RWPE2 (cell line): Measurements from ENCODE around the gene MEGF8.
A peak's percentile ranks its signal among the peaks of the same experiment; 100 is the strongest.

Source experiments
- ATAC-seq: fragments of 200-7000 bp; cut with Tn5 transposase; 3 replicates; pipeline ENCODE4 v1.9.1; 2021; ENCODE audit warnings: low read depth
- DNase-seq: peaks from one replicate; pipeline ENCODE4 v3.0.0-alpha.2; 2020; ENCODE audit warnings: low spot score
- H3K27ac ChIP-seq: fragments of 450-650 bp; 2 replicates; pipeline ENCODE4 v1.5.1; 2017; ENCODE audit warnings: mild to moderate bottlenecking; ENCODE audit not compliant: poor library complexity, severe bottlenecking
- H3K27me3 ChIP-seq: fragments of 250-450 bp; sonication (Bioruptor Pico); 2 replicates; pipeline ENCODE4 v1.5.1; 2021; ENCODE audit warnings: mild to moderate bottlenecking, moderate library complexity; ENCODE audit not compliant: insufficient read depth, poor library complexity, severe bottlenecking
- H3K36me3 ChIP-seq: fragments of 250-450 bp; sonication (Bioruptor Pico); 2 replicates; pipeline ENCODE4 v1.5.1; 2020; ENCODE audit warnings: low read depth, mild to moderate bottlenecking, moderate library complexity
- H3K4me1 ChIP-seq: fragments of 250-450 bp; sonication (Bioruptor Pico); 2 replicates; pipeline ENCODE4 v1.5.1; 2021; ENCODE audit warnings: mild to moderate bottlenecking, moderate library complexity; ENCODE audit not compliant: insufficient read depth, poor library complexity, severe bottlenecking
- H3K4me3 ChIP-seq: fragments of 250-450 bp; sonication (Bioruptor Pico); 2 replicates; pipeline ENCODE4 v1.5.1; 2021; ENCODE audit warnings: mild to moderate bottlenecking, moderate library complexity; ENCODE audit not compliant: severe bottlenecking
- H3K9me3 ChIP-seq: fragments of 250-450 bp; sonication (Bioruptor Pico); 2 replicates; pipeline ENCODE4 v1.5.1; 2021; ENCODE audit warnings: mild to moderate bottlenecking, moderate library complexity; ENCODE audit not compliant: severe bottlenecking
- TF ChIP-seq, protein P1 (sequence below): fragments of 450-650 bp; IDR thresholded peaks from one replicate; pipeline ENCODE4 v1.5.1; 2017; ENCODE audit warnings: mild to moderate bottlenecking, moderate library complexity; ENCODE audit not compliant: poor library complexity, severe bottlenecking

MEGF8 gene

DNA sequence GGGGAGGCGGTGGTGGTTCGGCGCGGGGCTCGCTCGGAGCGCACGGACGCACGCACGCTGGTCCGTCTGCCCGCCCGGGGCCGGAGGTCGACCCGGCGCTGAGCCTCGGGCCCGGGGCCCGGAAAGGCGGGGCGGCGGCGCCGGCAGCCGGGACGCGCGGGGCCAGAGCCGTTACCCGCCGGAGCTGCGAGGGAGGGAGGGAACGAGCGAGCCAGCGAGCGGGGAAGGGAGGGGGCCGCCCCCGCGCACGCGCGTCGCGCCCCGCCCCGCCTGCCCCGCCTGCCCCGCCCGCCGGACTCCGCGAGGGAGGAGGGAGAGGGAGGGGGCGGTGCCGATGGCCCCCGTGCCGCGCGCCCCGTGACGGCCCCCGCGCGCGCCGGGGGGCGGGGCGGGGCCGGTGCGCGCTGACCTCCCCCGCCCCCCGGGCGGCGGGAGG lies 41.4 kb upstream of the MEGF8 start:
- TF ChIP-seq, protein P1, sequence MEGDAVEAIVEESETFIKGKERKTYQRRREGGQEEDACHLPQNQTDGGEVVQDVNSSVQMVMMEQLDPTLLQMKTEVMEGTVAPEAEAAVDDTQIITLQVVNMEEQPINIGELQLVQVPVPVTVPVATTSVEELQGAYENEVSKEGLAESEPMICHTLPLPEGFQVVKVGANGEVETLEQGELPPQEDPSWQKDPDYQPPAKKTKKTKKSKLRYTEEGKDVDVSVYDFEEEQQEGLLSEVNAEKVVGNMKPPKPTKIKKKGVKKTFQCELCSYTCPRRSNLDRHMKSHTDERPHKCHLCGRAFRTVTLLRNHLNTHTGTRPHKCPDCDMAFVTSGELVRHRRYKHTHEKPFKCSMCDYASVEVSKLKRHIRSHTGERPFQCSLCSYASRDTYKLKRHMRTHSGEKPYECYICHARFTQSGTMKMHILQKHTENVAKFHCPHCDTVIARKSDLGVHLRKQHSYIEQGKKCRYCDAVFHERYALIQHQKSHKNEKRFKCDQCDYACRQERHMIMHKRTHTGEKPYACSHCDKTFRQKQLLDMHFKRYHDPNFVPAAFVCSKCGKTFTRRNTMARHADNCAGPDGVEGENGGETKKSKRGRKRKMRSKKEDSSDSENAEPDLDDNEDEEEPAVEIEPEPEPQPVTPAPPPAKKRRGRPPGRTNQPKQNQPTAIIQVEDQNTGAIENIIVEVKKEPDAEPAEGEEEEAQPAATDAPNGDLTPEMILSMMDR = no peak
- Histone ChIP-seq H3K9me3 (no peaks in the 10 kb centered on the region), H3K36me3 (peaks cover 22% of the 10 kb centered on the region), H3K27ac (peak overlapping the region; percentile 97), H3K4me3 (peak overlapping the region; percentile 91), H3K4me1 (peaks cover 21% of the 10 kb centered on the region), H3K27me3 (no peaks in the 10 kb centered on the region)
- no peak for ATAC-seq
- DNase-seq = no peak

DNA sequence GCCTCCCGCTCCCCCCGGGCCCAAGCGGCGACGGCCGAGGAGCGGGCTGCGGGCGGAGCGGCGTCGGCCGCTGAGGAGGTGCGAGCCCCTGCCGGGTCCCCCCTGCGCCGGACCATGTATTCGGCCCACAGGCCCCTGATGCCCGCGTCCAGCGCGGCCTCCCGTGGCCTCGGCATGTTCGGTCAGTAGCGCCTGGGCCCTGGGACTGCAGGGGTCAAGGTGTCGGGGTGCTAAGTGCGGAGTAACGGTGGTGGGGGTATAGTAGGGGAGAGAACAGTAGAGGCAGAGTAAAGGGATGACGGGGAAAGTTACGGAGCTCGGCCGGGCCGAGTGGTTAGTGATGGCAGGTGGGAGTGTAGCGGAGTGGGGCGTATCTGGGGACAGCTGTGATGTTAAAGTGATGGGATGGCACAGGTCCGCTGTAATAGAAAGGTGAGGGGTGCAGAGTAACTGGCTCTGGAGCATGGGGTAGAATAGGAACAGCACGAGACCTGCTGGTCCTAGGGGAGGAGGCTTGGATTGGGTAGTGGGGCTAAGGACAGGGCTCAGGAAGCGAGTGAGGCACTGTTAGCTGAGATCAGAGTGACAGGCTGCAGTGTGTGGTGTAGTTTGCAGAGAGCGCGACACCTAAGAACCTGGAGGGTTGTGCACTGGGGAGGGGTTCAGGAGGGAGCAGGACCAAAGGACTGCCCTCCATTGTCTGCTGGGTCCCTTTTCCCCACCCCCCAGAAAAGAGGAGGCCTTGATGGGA lies 40.7 kb upstream of the MEGF8 start:
- Histone ChIP-seq H3K27ac (peak overlapping the region; percentile 97), H3K4me1 (peaks cover 17% of the 10 kb centered on the region), H3K36me3 (peaks cover 29% of the 10 kb centered on the region), H3K27me3 (no peaks in the 10 kb centered on the region), H3K4me3 (peak overlapping the region; percentile 91), H3K9me3 (no peaks in the 10 kb centered on the region)
- no peak for ATAC-seq
- no peak for DNase-seq
- TF ChIP-seq, protein P1 = no peak

DNA sequence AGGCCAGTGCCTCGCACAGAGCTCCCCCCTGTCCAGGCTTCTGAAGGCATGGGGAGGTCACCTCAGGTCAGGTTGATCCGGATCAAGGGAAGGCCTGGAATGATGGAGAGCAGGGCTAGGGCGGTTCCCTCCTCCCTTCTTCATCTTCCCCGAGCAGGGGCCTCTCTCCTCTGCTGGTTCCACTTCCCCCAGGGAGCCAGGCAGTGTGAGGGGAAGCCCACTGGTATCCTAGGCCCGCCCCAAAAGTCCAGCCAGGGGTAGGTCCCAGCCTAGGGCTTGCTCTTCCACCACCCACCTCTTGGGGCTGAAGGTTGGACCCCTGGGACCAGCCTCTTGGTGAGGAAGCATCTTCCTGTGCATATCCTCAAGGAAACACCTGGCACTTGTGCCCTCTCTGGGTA lies 39.9 kb upstream of the MEGF8 start:
- Histone ChIP-seq H3K27ac (peak overlapping the region; percentile 97), H3K27me3 (no peaks in the 10 kb centered on the region), H3K4me3 (no peak overlapping the region), H3K9me3 (no peaks in the 10 kb centered on the region), H3K4me1 (peaks cover 17% of the 10 kb centered on the region), H3K36me3 (peaks cover 37% of the 10 kb centered on the region)
- TF ChIP-seq, protein P1 = no peak
- DNase-seq = no peak
- no peak for ATAC-seq

GRCh38 chr19:42285988-42286348 lies 39.5 kb upstream of the MEGF8 start:
- Histone ChIP-seq H3K36me3 (peaks cover 41% of the 10 kb centered on the region), H3K4me1 (peaks cover 17% of the 10 kb centered on the region), H3K9me3 (no peaks in the 10 kb centered on the region), H3K27me3 (no peaks in the 10 kb centered on the region), H3K4me3 (no peak overlapping the region), H3K27ac (peak overlapping the region; percentile 97)
- ATAC-seq (no peak), DNase-seq (no peak)
- TF ChIP-seq, protein P1 = no peak

- Histone ChIP-seq H3K27me3 (no peaks in the 10 kb centered on the region), H3K4me3 (no peak overlapping the region), H3K36me3 (peaks cover 46% of the 10 kb centered on the region), H3K4me1 (peaks cover 16% of the 10 kb centered on the region), H3K27ac (peak overlapping the region; percentile 97), H3K9me3 (no peaks in the 10 kb centered on the region)
- no peak for ATAC-seq
- no peak for DNase-seq
- TF ChIP-seq, protein P1 = no peak
Measured at GRCh38 chr19:42286349-42287016, 39.0 kb upstream of the MEGF8 start.
